Hepatocyte (in vitro differentiated cells): ENCODE data around the gene LRBA.

Source experiments
- EZH2 ChIP-seq: fragments of 200-600 bp; sonication (generic); IDR thresholded peaks from 2 replicates; pipeline ENCODE4 v1.6.1; 2016; ENCODE audit warnings: antibody characterized with exemption, mild to moderate bottlenecking, borderline replicate concordance
- TF ChIP-seq, protein P1 (sequence below): fragments of 200-600 bp; sonication (generic); IDR thresholded peaks from 2 replicates; pipeline ENCODE4 v1.5.1; 2016; ENCODE audit warnings: antibody characterized with exemption, mild to moderate bottlenecking; ENCODE audit not compliant: poor library complexity

DNA sequence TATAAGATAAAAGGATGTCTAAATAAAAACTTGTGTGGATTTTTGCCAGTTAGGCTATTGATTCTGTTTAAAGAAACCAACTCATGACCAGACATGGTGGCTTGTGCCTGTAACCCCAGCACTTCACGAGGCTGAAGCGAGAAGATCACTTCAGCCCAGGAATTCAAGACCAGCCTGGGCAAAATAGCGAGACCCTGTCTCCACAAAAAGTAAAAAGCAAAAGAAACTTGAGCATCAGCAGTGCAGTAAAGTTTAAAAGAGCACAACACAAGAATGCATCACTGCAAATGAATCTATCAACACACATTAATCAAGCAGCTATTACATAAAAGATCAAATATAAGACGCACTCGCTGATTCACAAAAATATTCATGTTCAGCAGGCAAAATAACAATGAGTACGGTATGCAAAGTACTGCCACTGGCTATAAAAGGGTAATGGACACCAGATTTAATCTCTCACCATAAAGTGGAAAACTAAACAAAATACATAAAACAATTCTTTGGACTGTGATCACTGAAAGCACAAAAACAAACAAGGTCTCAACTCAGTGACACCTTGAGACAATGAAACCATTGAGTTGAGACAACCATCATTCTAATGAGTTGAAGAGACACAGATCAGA is 41.3 kb downstream of the LRBA start:
- TF ChIP-seq, protein P1, sequence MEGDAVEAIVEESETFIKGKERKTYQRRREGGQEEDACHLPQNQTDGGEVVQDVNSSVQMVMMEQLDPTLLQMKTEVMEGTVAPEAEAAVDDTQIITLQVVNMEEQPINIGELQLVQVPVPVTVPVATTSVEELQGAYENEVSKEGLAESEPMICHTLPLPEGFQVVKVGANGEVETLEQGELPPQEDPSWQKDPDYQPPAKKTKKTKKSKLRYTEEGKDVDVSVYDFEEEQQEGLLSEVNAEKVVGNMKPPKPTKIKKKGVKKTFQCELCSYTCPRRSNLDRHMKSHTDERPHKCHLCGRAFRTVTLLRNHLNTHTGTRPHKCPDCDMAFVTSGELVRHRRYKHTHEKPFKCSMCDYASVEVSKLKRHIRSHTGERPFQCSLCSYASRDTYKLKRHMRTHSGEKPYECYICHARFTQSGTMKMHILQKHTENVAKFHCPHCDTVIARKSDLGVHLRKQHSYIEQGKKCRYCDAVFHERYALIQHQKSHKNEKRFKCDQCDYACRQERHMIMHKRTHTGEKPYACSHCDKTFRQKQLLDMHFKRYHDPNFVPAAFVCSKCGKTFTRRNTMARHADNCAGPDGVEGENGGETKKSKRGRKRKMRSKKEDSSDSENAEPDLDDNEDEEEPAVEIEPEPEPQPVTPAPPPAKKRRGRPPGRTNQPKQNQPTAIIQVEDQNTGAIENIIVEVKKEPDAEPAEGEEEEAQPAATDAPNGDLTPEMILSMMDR: no peak
- no peak for TF ChIP-seq EZH2
